Neural progenitor cell (in vitro differentiated cells): ENCODE results near the gene FCGBP. TPM values are rescaled to one million over a fixed set of nuclear protein-coding genes. Genes with fewer than 3 reads are reported as not detected.

ENCODE experiments used
- DNase-seq: peaks from one replicate; pipeline ENCODE4 v3.0.0-alpha.2; 2016; ENCODE audit warnings: low spot score
- H2AFZ ChIP-seq: fragments of 200-600 bp; sonication (generic); replicated peaks from 2 replicates; pipeline ENCODE4 v1.6.1; 2016; ENCODE audit warnings: antibody characterized with exemption
- H3F3A ChIP-seq: fragments of 200-600 bp; sonication (generic); 2 replicates; pipeline ENCODE4 v1.6.1; 2016; ENCODE audit warnings: antibody characterized with exemption, low read depth
- H3K27ac ChIP-seq: fragments of 200-600 bp; sonication (generic); 2 replicates; pipeline ENCODE4 v1.5.1; 2016; ENCODE audit warnings: mild to moderate bottlenecking
- H3K27me3 ChIP-seq: fragments of 200-600 bp; sonication (generic); 2 replicates; pipeline ENCODE4 v1.6.1; 2016; ENCODE audit warnings: mild to moderate bottlenecking, moderate library complexity
- H3K36me3 ChIP-seq: fragments of 200-600 bp; sonication (generic); 2 replicates; pipeline ENCODE4 v1.5.1; 2016
- H3K4me1 ChIP-seq: fragments of 200-600 bp; sonication (generic); 2 replicates; pipeline ENCODE4 v1.6.1; 2016; ENCODE audit warnings: mixed run types
- H3K4me2 ChIP-seq: fragments of 200-600 bp; sonication (generic); 2 replicates; pipeline ENCODE4 v1.6.1; 2016
- H3K4me3 ChIP-seq: fragments of 200-600 bp; sonication (generic); 2 replicates; pipeline ENCODE4 v1.5.1; 2016
- H3K79me2 ChIP-seq: fragments of 200-600 bp; sonication (generic); 2 replicates; pipeline ENCODE4 v1.6.1; 2016; ENCODE audit warnings: low read depth
- H3K9ac ChIP-seq: fragments of 200-600 bp; sonication (generic); 2 replicates; pipeline ENCODE4 v1.6.1; 2016
- H3K9me3 ChIP-seq: fragments of 200-600 bp; sonication (generic); 2 replicates; pipeline ENCODE4 v1.5.1; 2016; ENCODE audit warnings: low read depth
- H4K20me1 ChIP-seq: fragments of 200-600 bp; sonication (generic); 2 replicates; pipeline ENCODE4 v1.6.1; 2016; ENCODE audit warnings: low read depth
- H3K27ac Mint-ChIP-seq: 3 replicates; pipeline ENCODE4 v1.8.0; 2021; ENCODE audit warnings: mixed read lengths
- H3K27me3 Mint-ChIP-seq: 2 replicates; pipeline ENCODE4 v1.8.0; 2022; ENCODE audit warnings: low read depth, mild to moderate bottlenecking, inconsistent platforms, moderate library complexity, mixed read lengths; ENCODE audit not compliant: insufficient read depth
- H3K36me3 Mint-ChIP-seq: 3 replicates; pipeline ENCODE4 v1.8.0; 2021; ENCODE audit warnings: mixed read lengths
- H3K4me1 Mint-ChIP-seq: 3 replicates; pipeline ENCODE4 v1.8.0; 2021; ENCODE audit warnings: mixed read lengths
- H3K4me3 Mint-ChIP-seq: 3 replicates; pipeline ENCODE4 v1.8.0; 2021; ENCODE audit warnings: mild to moderate bottlenecking, moderate library complexity, mixed read lengths
- H3K9me3 Mint-ChIP-seq: 3 replicates; pipeline ENCODE4 v1.8.0; 2020; ENCODE audit warnings: mixed read lengths
- CTCF ChIP-seq: fragments of 200-600 bp; sonication (generic); IDR thresholded peaks from 2 replicates; pipeline ENCODE4 v1.5.1; 2017; ENCODE audit warnings: antibody characterized with exemption, mild to moderate bottlenecking
- EZH2 ChIP-seq: fragments of 200-600 bp; sonication (generic); IDR thresholded peaks from 2 replicates; pipeline ENCODE4 v1.6.1; 2017; ENCODE audit warnings: antibody characterized with exemption, mild to moderate bottlenecking, moderate library complexity
- EZH2phosphoT487 ChIP-seq: fragments of 200-600 bp; sonication (generic); IDR thresholded peaks from 2 replicates; pipeline ENCODE4 v1.6.1; 2017; ENCODE audit warnings: antibody characterized with exemption
- total RNA-seq: library from RNA; depleted of rRNA; stranded (reverse); fragments of >200 nt; gene quantifications from 2 replicates; pipeline ENCODE4 v1.2.3, GENCODE V29; 2015; ENCODE audit warnings: low replicate concordance

FCGBP gene
- total RNA-seq, 1 donor from 2014 or later: 0.06 TPM

DNA sequence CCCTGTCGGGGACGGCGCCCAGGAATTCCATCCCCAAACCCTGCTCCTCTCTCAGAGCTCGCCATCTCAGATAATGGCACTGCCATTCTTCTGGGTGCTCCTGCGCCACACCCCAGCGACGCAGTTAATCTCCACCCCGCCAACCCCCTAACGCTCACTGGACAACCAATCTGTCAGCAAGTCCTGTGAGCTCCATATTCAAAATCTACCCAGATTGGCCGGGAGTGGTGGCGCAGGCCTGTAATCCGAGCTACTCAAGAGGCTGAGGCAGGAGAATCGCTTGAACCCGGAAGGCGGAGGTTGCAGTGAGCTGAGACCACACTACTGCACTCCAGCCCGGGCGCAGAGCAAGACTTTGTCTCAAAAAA, 18.6 kb downstream of the FCGBP start:
- Histone ChIP-seq H4K20me1 (no peaks in the 10 kb centered on the region), H3K4me1 (no peaks in the 10 kb centered on the region), H3K79me2 (no peaks in the 10 kb centered on the region), H3F3A (no peaks in the 10 kb centered on the region), H3K27ac (no peak overlapping the region), H3K9me3 (no peaks in the 10 kb centered on the region), H2AFZ (no peak overlapping the region), H3K4me3 (no peak overlapping the region), H3K36me3 (no peaks in the 10 kb centered on the region), H3K4me2 (no peak overlapping the region), H3K27me3 (no peaks in the 10 kb centered on the region), H3K9ac (no peak overlapping the region)
- TF ChIP-seq EZH2: no peak
- no peak for TF ChIP-seq CTCF
- no peak for DNase-seq
- Mint-ChIP-seq H3K27me3 (peaks cover 8% of the 10 kb centered on the region), H3K36me3 (no peaks in the 10 kb centered on the region), H3K27ac (peak overlapping the region; percentile 50), H3K4me1 (no peaks in the 10 kb centered on the region), H3K9me3 (no peaks in the 10 kb centered on the region), H3K4me3 (no peak overlapping the region)

- no peak for DNase-seq
- Mint-ChIP-seq H3K27ac (no peak overlapping the region), H3K9me3 (no peaks in the 10 kb centered on the region), H3K4me3 (no peak overlapping the region), H3K36me3 (no peaks in the 10 kb centered on the region), H3K4me1 (no peaks in the 10 kb centered on the region), H3K27me3 (peaks cover 8% of the 10 kb centered on the region)
- no peaks in the 10 kb centered on the region for H3K79me2 ChIP-seq
- H4K20me1 ChIP-seq: no peaks in the 10 kb centered on the region
- no peaks in the 10 kb centered on the region for H3K27me3 ChIP-seq
- no peak overlapping the region for H3K27ac ChIP-seq
- no peak overlapping the region for H2AFZ ChIP-seq
- H3K9ac ChIP-seq: no peak overlapping the region
- H3K9me3 ChIP-seq: no peaks in the 10 kb centered on the region
- no peaks in the 10 kb centered on the region for H3K36me3 ChIP-seq
- H3K4me3 ChIP-seq: no peak overlapping the region
- TF ChIP-seq EZH2: no peak
- TF ChIP-seq EZH2phosphoT487: no peak
- TF ChIP-seq CTCF: no peak
- H3F3A ChIP-seq: no peaks in the 10 kb centered on the region
- no peaks in the 10 kb centered on the region for H3K4me1 ChIP-seq
- no peak overlapping the region for H3K4me2 ChIP-seq
Observed at GRCh38 chr19:39915101-39915847, 19.2 kb downstream of the FCGBP start.

DNA sequence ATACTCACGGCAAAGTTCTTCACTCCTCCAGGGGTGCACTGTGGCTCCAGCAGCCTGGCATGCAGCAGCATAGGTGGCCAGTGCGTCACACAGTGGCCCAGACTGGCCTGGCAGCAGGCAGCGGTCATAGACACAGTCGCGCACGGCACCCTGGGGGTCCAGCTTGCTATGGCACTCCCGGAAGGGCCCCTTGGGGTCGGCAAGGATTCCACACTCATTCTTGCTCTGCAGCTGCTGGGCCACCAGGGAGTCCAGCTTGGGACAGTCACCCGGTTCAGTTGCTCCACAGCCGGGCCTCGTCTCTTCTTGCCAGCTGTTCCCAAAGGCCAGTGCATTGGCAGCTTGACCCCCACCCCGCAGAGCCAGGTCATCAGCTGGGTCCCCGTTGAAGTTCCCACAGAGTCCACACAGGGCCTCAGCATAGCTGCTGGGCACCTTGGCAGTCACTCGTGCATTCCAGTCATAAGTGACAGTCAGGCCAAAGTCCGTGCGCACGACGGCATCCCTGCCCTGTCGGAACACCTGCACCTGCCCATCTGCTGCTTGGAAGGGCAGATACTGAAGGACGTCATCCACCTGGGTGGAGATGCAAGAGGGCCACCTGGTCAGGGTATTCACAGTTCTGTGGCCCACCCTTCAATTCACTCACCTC, 20.6 kb downstream of the FCGBP start:
- no peaks in the 10 kb centered on the region for H3K36me3 ChIP-seq
- H3K27me3 ChIP-seq: no peaks in the 10 kb centered on the region
- no peak overlapping the region for H3K4me3 ChIP-seq
- H4K20me1 ChIP-seq: no peaks in the 10 kb centered on the region
- H3K4me3 Mint-ChIP-seq: no peak overlapping the region
- H3K4me1 ChIP-seq: no peaks in the 10 kb centered on the region
- no peaks in the 10 kb centered on the region for H3K36me3 Mint-ChIP-seq
- H3K4me1 Mint-ChIP-seq: no peaks in the 10 kb centered on the region
- peaks cover 4% of the 10 kb centered on the region for H3K27me3 Mint-ChIP-seq
- no peak overlapping the region for H3K27ac Mint-ChIP-seq
- no peaks in the 10 kb centered on the region for H3F3A ChIP-seq
- H3K9me3 ChIP-seq: no peaks in the 10 kb centered on the region
- H3K27ac ChIP-seq: no peak overlapping the region
- no peak for DNase-seq
- H3K79me2 ChIP-seq: no peaks in the 10 kb centered on the region
- no peak overlapping the region for H2AFZ ChIP-seq
- no peak overlapping the region for H3K4me2 ChIP-seq
- TF ChIP-seq EZH2phosphoT487 (no peak), CTCF (no peak), EZH2 (no peak)
- no peak overlapping the region for H3K9ac ChIP-seq
- no peaks in the 10 kb centered on the region for H3K9me3 Mint-ChIP-seq
